HepG2 (cell line): ENCODE measurements around the gene STX10. TPM values are rescaled to one million over a fixed set of nuclear protein-coding genes. Genes with fewer than 3 reads are reported as not detected.

Experiments
- ARID2 ChIP-seq: sonication (generic); formaldehyde crosslinking; IDR thresholded peaks from 2 replicates; pipeline ENCODE4 v1.8.1; 2022; ENCODE audit warnings: mild to moderate bottlenecking, missing genetic modification reagents, borderline replicate concordance
- BORCS8-MEF2B ChIP-seq: sonication (generic); formaldehyde crosslinking; IDR thresholded peaks from 2 replicates; pipeline ENCODE4 v1.8.0; 2022; ENCODE audit warnings: mild to moderate bottlenecking, missing genetic modification reagents
- CHD2 ChIP-seq: IDR thresholded peaks from 2 replicates; pipeline ENCODE4 v1.6.1; 2011; ENCODE audit warnings: low read depth, low read length, improper control_type of control experiment
- CTCF ChIP-seq: sonication (generic); formaldehyde crosslinking; IDR thresholded peaks from 2 replicates; pipeline ENCODE4 v1.5.0; 2020; ENCODE audit warnings: mild to moderate bottlenecking, missing genetic modification reagents, moderate library complexity
- EED ChIP-seq: sonication (generic); formaldehyde crosslinking; IDR thresholded peaks from 2 replicates; pipeline ENCODE4 v1.5.0; 2020; ENCODE audit warnings: mild to moderate bottlenecking, missing genetic modification reagents
- HIC2 ChIP-seq: sonication (generic); formaldehyde crosslinking; IDR thresholded peaks from 2 replicates; pipeline ENCODE4 v1.9.0; 2022; ENCODE audit warnings: low read depth, missing genetic modification reagents
- LBX2 ChIP-seq: sonication (generic); formaldehyde crosslinking; IDR thresholded peaks from 2 replicates; pipeline ENCODE4 v1.5.0; 2020; ENCODE audit warnings: missing genetic modification reagents, mild to moderate bottlenecking, borderline replicate concordance
- MAFK ChIP-seq, 2 experiments: IDR thresholded peaks in 1 of 2; conservative IDR thresholded peaks in 1 of 2; 2 replicates each; pipeline ENCODE4 v1.6.1; 2011; ENCODE audit warnings: improper control_type of control experiment in 2 of 2, low read length in 2 of 2
- SP4 ChIP-seq: sonication (generic); formaldehyde crosslinking; IDR thresholded peaks from 2 replicates; pipeline ENCODE4 v1.8.1; 2023; ENCODE audit warnings: mild to moderate bottlenecking, missing genetic modification reagents
- ZBTB42 ChIP-seq: sonication (generic); formaldehyde crosslinking; IDR thresholded peaks from 2 replicates; pipeline ENCODE4 v1.5.0; 2020; ENCODE audit warnings: mild to moderate bottlenecking, missing genetic modification reagents
- ZBTB7A ChIP-seq: sonication (generic); formaldehyde crosslinking; IDR thresholded peaks from 2 replicates; pipeline ENCODE4 v1.8.0; 2022; ENCODE audit warnings: mild to moderate bottlenecking, missing genetic modification reagents
- ZFP82 ChIP-seq: sonication (generic); formaldehyde crosslinking; IDR thresholded peaks from 2 replicates; pipeline ENCODE4 v1.5.1; 2020; ENCODE audit warnings: mild to moderate bottlenecking, missing genetic modification reagents, borderline replicate concordance
- ZFX ChIP-seq: sonication (generic); formaldehyde crosslinking; IDR thresholded peaks from 2 replicates; pipeline ENCODE4 v1.4.0; 2020; ENCODE audit warnings: mild to moderate bottlenecking, low read depth, missing genetic modification reagents, moderate library complexity
- ZNF20 ChIP-seq: sonication (generic); formaldehyde crosslinking; IDR thresholded peaks from 2 replicates; pipeline ENCODE4 v1.4.0; 2020; ENCODE audit warnings: mild to moderate bottlenecking, moderate library complexity, missing genetic modification reagents
- ZNF496 ChIP-seq: sonication (generic); formaldehyde crosslinking; IDR thresholded peaks from 2 replicates; pipeline ENCODE4 v1.8.1; 2023; ENCODE audit warnings: mild to moderate bottlenecking, moderate library complexity, missing genetic modification reagents; ENCODE audit not compliant: insufficient replicate concordance
- ZNF772 ChIP-seq: sonication (generic); formaldehyde crosslinking; IDR thresholded peaks from 2 replicates; pipeline ENCODE4 v1.5.0; 2020; ENCODE audit warnings: mild to moderate bottlenecking, missing genetic modification reagents
- ZSCAN31 ChIP-seq: sonication (generic); formaldehyde crosslinking; IDR thresholded peaks from 2 replicates; pipeline ENCODE4 v1.5.0; 2020; ENCODE audit warnings: low read depth, mild to moderate bottlenecking, missing genetic modification reagents
- polyA plus RNA-seq, 8 experiments: library from polyadenylated mRNA; depleted of rRNA in 3 of 8; stranded (reverse) in 7 of 8; unstranded in 1 of 8; fragments of >200 nt; fragmentation: Illumina TruSeq in 4 of 8; extraction: Trizol in 4 of 8; gene quantifications; 2 replicates each; pipeline versions ENCODE4 v1.2.1 to v1.2.3, GENCODE V29; 2011 to 2016; ENCODE audit warnings: low read depth in 4 of 8, missing spikeins in 1 of 8, mixed read lengths in 1 of 8; ENCODE audit not compliant: insufficient read depth in 1 of 8
- total RNA-seq, 5 experiments: library from RNA; depleted of rRNA; stranded (reverse); fragments of >200 nt; fragmentation: Illumina TruSeq; extraction: Trizol; gene quantifications; 2 replicates each; pipeline ENCODE4 v1.2.3, GENCODE V29; 2016; ENCODE audit warnings: low read depth in 1 of 5
- TF ChIP-seq, protein P1 (sequence below): sonication (generic); formaldehyde crosslinking; IDR thresholded peaks from 2 replicates; pipeline ENCODE4 v1.9.0; 2022; ENCODE audit warnings: missing genetic modification reagents, mild to moderate bottlenecking, borderline replicate concordance

The STX10 gene
- total and polyA plus RNA-seq, 2 of the 13 experiments (the other 11 are each of a cell fraction or from before 2014, with no cell fraction given), result 47.9 to 66.4 TPM

DNA sequence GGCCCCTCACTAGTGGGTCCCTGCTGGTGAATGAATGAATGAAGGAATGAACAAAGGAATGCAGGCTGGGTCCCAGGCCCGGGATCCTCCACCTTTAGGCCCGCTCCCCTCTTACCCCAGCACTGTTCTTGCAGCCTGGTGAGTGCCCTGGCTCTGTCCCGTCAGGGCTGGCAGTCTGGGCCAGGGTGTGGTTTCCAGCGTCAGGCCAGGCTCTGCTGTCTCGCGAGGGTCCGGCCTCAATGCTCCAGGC lies 47.8 kb downstream of the STX10 start (continued):
- TF ChIP-seq, protein P1, sequence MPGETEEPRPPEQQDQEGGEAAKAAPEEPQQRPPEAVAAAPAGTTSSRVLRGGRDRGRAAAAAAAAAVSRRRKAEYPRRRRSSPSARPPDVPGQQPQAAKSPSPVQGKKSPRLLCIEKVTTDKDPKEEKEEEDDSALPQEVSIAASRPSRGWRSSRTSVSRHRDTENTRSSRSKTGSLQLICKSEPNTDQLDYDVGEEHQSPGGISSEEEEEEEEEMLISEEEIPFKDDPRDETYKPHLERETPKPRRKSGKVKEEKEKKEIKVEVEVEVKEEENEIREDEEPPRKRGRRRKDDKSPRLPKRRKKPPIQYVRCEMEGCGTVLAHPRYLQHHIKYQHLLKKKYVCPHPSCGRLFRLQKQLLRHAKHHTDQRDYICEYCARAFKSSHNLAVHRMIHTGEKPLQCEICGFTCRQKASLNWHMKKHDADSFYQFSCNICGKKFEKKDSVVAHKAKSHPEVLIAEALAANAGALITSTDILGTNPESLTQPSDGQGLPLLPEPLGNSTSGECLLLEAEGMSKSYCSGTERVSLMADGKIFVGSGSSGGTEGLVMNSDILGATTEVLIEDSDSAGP (CRISPR knock-in tag), result peak; percentile 80; the same call in 1 of the 2 replicates
- TF ChIP-seq ARID2 (CRISPR knock-in tag) (0 out of 2 replicates have a peak, but pooled peaks have one; percentile 45), ZBTB42 (CRISPR knock-in tag) (peak; percentile 73; the same call in 1 of the 2 replicates), ZBTB7A (CRISPR knock-in tag) (0 out of 2 replicates have a peak, but pooled peaks have one; percentile 12), BORCS8-MEF2B (CRISPR knock-in tag) (peak; percentile 61; the same call in 1 of the 2 replicates), ZFP82 (CRISPR knock-in tag) (peak; percentile 68; the same call in 1 of the 2 replicates), CHD2 (peak; percentile 91), CTCF (0 out of 2 replicates have a peak, but pooled peaks have one; percentile 5), ZFX (CRISPR knock-in tag) (peak; percentile 83), MAFK (conservative IDR thresholded peaks at IDR 0.05 in 1 of 2, IDR thresholded peaks at IDR 0.05 in 1 of 2; ENCODE audit: low read length in 2 of 2) (no peak), LBX2 (CRISPR knock-in tag) (no peak), ZSCAN31 (CRISPR knock-in tag) (0 out of 2 replicates have a peak, but pooled peaks have one; percentile 25), SP4 (CRISPR knock-in tag) (peak; percentile 60; the same call in 1 of the 2 replicates), ZNF772 (0 out of 2 replicates have a peak, but pooled peaks have one; percentile 40), ZNF496 (CRISPR knock-in tag) (no peak), ZNF20 (CRISPR knock-in tag) (no peak), EED (CRISPR knock-in tag) (peak; percentile 63; the same call in 1 of the 2 replicates), HIC2 (no peak)
